A549 (cell line): ENCODE measurements around the gene ATP9A.

Source experiments
- GATA3 ChIP-seq: IDR thresholded peaks from 2 replicates; pipeline ENCODE4 v1.6.1; 2012; ENCODE audit warnings: borderline replicate concordance
- MAFK ChIP-seq: fragments of 450-650 bp; IDR thresholded peaks from 2 replicates; pipeline ENCODE4 v1.6.1; 2014; ENCODE audit not compliant: partially characterized antibody
- ZSCAN20 ChIP-seq: fragments of 250-450 bp; sonication (Bioruptor Pico); IDR thresholded peaks from 2 replicates; pipeline ENCODE4 v1.8.0; 2022; ENCODE audit warnings: mild to moderate bottlenecking, moderate library complexity

DNA sequence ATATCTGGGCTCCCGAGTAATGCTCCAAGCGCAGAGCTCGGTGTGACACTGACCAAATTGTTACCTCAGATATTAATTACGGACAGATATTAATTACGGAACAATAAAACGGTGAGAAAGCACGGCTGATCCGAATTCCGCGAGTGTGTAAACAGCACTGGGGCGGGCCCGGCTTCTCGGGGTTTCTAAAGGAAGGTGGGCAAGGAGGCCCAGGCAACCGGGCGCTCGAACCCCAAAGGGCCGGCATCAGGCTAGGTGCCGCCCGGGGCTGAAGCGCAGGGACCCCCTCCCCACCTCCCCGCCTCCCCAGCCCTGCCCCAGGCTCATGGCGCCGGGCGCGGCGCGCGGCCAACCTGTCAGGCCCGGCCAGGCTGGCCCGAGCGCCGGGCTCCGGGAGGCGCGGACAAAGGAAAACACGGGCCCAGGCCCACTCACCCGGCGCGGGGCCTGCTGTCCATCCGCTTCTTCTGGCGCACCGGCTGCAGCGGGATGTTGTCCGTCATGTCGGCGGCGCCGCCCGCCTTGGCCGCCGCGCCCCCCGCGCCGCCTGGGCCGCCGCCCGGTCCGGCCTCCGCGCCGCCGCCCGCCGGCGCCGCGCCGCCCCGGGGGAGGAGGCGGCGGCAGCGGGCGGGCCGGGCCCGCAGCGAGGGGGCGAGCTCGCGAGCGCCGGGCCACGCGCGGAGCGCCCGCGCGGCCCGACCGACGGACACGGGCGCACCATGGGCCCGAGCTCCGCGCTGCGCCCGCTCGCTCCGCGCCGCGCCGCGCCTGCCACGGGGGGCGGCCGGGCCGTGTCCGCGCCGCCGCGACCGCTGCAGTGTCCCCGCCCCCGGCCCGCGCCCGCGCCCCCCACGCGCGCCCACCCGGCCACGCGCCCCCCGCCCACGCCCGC lies at the start of gene ATP9A:
- no peak for TF ChIP-seq ZSCAN20 (CRISPR knock-in tag)
- TF ChIP-seq GATA3 = no peak
- no peak for TF ChIP-seq MAFK
